HCT116 (cell line): Measurements from ENCODE around the gene NBAS. TPM values are rescaled to one million over a fixed set of nuclear protein-coding genes. Genes with fewer than 3 reads are reported as not detected.

Source experiments
- ATAC-seq: fragments of 200-7000 bp; cut with Tn5 transposase; 2 replicates; pipeline ENCODE4 v1.9.1; 2020; ENCODE audit warnings: mild to moderate bottlenecking, moderate library complexity
- BruUV-seq: library from RNA; stranded (reverse); fragments of 400-500 nt; replicated peaks from 2 replicates; lab custom pipeline; 2021; lab: Mats Ljungman, UMichigan
- CTCF ChIA-PET: fragments of 300-600 bp; sonication (Branson Sonifier 250); formaldehyde crosslinking; loops from one replicate; lab custom pipeline; 2021; ENCODE audit warnings: antibody characterized with exemption; lab: Charles Lee
- POLR2A ChIA-PET: fragments of 300-600, 350-600 bp; sonication (Branson Sonifier 250); formaldehyde crosslinking; loops from one replicate; lab custom pipeline; 2021; ENCODE audit warnings: antibody characterized with exemption; lab: Charles Lee
- RAD21 ChIA-PET, 2 experiments: fragments of 300-600 bp; sonication (Branson Sonifier 250); formaldehyde crosslinking; loops; one replicate each; lab custom pipeline; 2023; ENCODE audit warnings: low total read pairs in 2 of 2; ENCODE audit not compliant: uncharacterized antibody in 2 of 2, unreplicated experiment in 2 of 2, low non-redundant PET in 1 of 2; lab: Charles Lee
- DNase-seq: peaks from one replicate; pipeline ENCODE4 v3.0.0-alpha.2; 2010; ENCODE audit warnings: low read depth, low spot score
- H2AFZ ChIP-seq: fragments of 200-600 bp; shearing (Covaris generic), sonication (generic); 2 replicates; pipeline ENCODE4 v1.6.1; 2017; ENCODE audit warnings: low read depth, mixed run types, mixed read lengths, antibody characterized with exemption, low read length; ENCODE audit not compliant: poor library complexity, severe bottlenecking
- H3K27ac ChIP-seq: 2 replicates; pipeline ENCODE4 v1.5.1; 2012; ENCODE audit warnings: low read depth, low read length
- H3K27me3 ChIP-seq: fragments of 200-600 bp; sonication (generic); 2 replicates; pipeline ENCODE4 v1.6.1; 2016; ENCODE audit warnings: mixed run types, low read length, mixed read lengths; ENCODE audit not compliant: insufficient read depth
- H3K36me3 ChIP-seq, 2 experiments: fragments of 200-500 bp in 1 of 2; fragments of 200-600 bp in 1 of 2; sonication (Bioruptor generic) in 1 of 2; sonication (generic) in 1 of 2; 2 replicates each; pipeline versions ENCODE4 v1.5.1 to v1.6.1; 2014 to 2016; ENCODE audit warnings: low read length in 2 of 2, inconsistent platforms in 1 of 2, mixed read lengths in 1 of 2, mixed run types in 1 of 2; ENCODE audit not compliant: insufficient read depth in 2 of 2, control insufficient read depth in 1 of 2
- H3K4me1 ChIP-seq, 2 experiments: fragments of 200-600 bp in 1 of 2; sonication (generic) in 1 of 2; 2 replicates each; pipeline versions ENCODE4 v1.5.1 to v1.6.1; 2012 to 2017; ENCODE audit warnings: low read length in 2 of 2, inconsistent platforms in 1 of 2, mild to moderate bottlenecking in 1 of 2, mixed read lengths in 1 of 2, mixed run types in 1 of 2, moderate library complexity in 1 of 2; ENCODE audit not compliant: insufficient read depth in 2 of 2, control insufficient read depth in 1 of 2
- H3K4me2 ChIP-seq: fragments of 200-600 bp; sonication (generic); 2 replicates; pipeline ENCODE4 v1.6.1; 2017; ENCODE audit warnings: mixed run types, low read length, mixed read lengths
- H3K4me3 ChIP-seq, 2 experiments: fragments of 200-600 bp in 1 of 2; sonication (generic) in 1 of 2; replicated peaks in 1 of 2; 2 replicates each; pipeline ENCODE4 v1.5.1; 2011 to 2016; ENCODE audit warnings: low read length in 2 of 2, control low read depth in 1 of 2, low read depth in 1 of 2, mild to moderate bottlenecking in 1 of 2, mixed read lengths in 1 of 2, mixed run types in 1 of 2
- H3K79me2 ChIP-seq: fragments of 200-600 bp; sonication (generic); 2 replicates; pipeline ENCODE4 v1.6.1; 2017; ENCODE audit warnings: mild to moderate bottlenecking, mixed run types, low read length, moderate library complexity, mixed read lengths; ENCODE audit not compliant: insufficient read depth
- H3K9ac ChIP-seq: fragments of 200-600 bp; sonication (generic); 2 replicates; pipeline ENCODE4 v1.6.1; 2016; ENCODE audit warnings: low read length, mixed read lengths
- H3K9me2 ChIP-seq: fragments of 200-600 bp; sonication (generic), shearing (Covaris generic); 2 replicates; pipeline ENCODE4 v1.6.1; 2017; ENCODE audit warnings: mixed run types, mild to moderate bottlenecking, moderate library complexity; ENCODE audit not compliant: insufficient read depth
- H3K9me3 ChIP-seq, 2 experiments: fragments of 200-500 bp in 1 of 2; fragments of 200-600 bp in 1 of 2; sonication (Bioruptor generic) in 1 of 2; sonication (generic) in 1 of 2; 2 replicates each; pipeline ENCODE4 v1.6.1; 2014 to 2017; ENCODE audit warnings: low read length in 2 of 2, mixed read lengths in 2 of 2, inconsistent platforms in 1 of 2, low read depth in 1 of 2, mild to moderate bottlenecking in 1 of 2, mixed run types in 1 of 2, moderate library complexity in 1 of 2; ENCODE audit not compliant: control insufficient read depth in 1 of 2, insufficient read depth in 1 of 2
- H4K20me1 ChIP-seq: fragments of 200-600 bp; sonication (generic), shearing (Covaris generic); 2 replicates; pipeline ENCODE4 v1.6.1; 2017; ENCODE audit warnings: mixed run types, mild to moderate bottlenecking, moderate library complexity; ENCODE audit not compliant: insufficient read depth
- EGR1 ChIP-seq: IDR thresholded peaks from 2 replicates; pipeline ENCODE4 v1.6.1; 2012; ENCODE audit warnings: low read depth
- EZH2 ChIP-seq: fragments of 200-600 bp; sonication (generic); IDR thresholded peaks from 2 replicates; pipeline ENCODE4 v1.6.1; 2017; ENCODE audit warnings: antibody characterized with exemption, mixed run types
- FOSL1 ChIP-seq: IDR thresholded peaks from 2 replicates; pipeline ENCODE4 v1.6.1; 2012; ENCODE audit warnings: low read depth
- JUND ChIP-seq: IDR thresholded peaks from 2 replicates; pipeline ENCODE4 v1.6.1; 2012
- POLR2AphosphoS5 ChIP-seq: IDR thresholded peaks from 2 replicates; pipeline ENCODE4 v1.6.1; 2011; ENCODE audit warnings: mild to moderate bottlenecking, low read depth, low read length, moderate library complexity
- RAD21 ChIP-seq: IDR thresholded peaks from 2 replicates; pipeline ENCODE4 v1.6.1; 2012; ENCODE audit warnings: low read depth, mild to moderate bottlenecking
- SP1 ChIP-seq: IDR thresholded peaks from 2 replicates; pipeline ENCODE4 v1.6.1; 2012; ENCODE audit warnings: low read depth
- YY1 ChIP-seq: IDR thresholded peaks from 2 replicates; pipeline ENCODE4 v1.6.1; 2011; ENCODE audit warnings: low read length, low read depth, moderate library complexity, mild to moderate bottlenecking; ENCODE audit not compliant: insufficient replicate concordance; ENCODE audit errors: extremely low read depth
- ZFX ChIP-seq: fragments of 450-650 bp; IDR thresholded peaks from 2 replicates; pipeline ENCODE4 v1.6.1; 2017
- intact Hi-C: fragments of 100-400 bp; cut with micrococcal nuclease; formaldehyde crosslinking; loops from 2 replicates; pipeline ENCODE4 v1.10.0; 2022
- total RNA-seq: library from RNA; stranded (reverse); gene quantifications from one replicate; pipeline ENCODE4 v1.2.1, GENCODE V29; 2021; ENCODE audit not compliant: unreplicated experiment
- TF ChIP-seq, protein P1 (sequence below), 3 experiments: fragments of 200-600 bp in 1 of 3; sonication (generic) in 1 of 3; IDR thresholded peaks in 2 of 3; conservative IDR thresholded peaks in 1 of 3; 2 replicates each; pipeline ENCODE4 v1.5.1; 2012 to 2017; ENCODE audit warnings: low read depth in 2 of 3, low read length in 2 of 3, antibody characterized with exemption in 1 of 3, borderline replicate concordance in 1 of 3, control low read depth in 1 of 3, mild to moderate bottlenecking in 1 of 3, mixed read lengths in 1 of 3, mixed run types in 1 of 3, moderate library complexity in 1 of 3; ENCODE audit not compliant: insufficient read depth in 1 of 3
- TF ChIP-seq, protein P2 (sequence below): IDR thresholded peaks from 2 replicates; pipeline ENCODE4 v1.6.1; 2012; ENCODE audit warnings: low read depth
- TF ChIP-seq, protein P3 (sequence below): IDR thresholded peaks from 2 replicates; pipeline ENCODE4 v1.6.1; 2012

NBAS gene
- total RNA-seq, 1 experiment from 2014 or later = 32.8 TPM

DNA sequence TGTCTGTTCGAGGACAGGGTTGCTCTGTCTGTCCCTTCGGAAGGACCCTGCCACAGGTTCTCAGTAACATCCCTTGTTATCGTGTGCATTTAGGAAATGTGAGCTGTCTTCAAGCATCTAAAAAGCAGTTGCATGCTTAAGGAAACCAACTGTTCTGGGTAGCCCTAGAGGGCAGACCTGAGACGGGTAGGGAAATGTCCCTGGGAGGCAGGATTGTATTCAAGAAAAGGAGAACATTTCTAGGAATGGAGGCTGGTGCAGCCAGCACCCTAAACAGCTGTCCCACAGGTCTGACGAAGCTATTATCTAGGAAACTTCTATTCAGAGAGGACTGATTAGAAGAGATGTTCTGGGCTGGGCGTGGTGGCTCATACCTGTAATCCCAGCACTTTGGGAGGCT is 414.2 kb downstream of the NBAS start:
- Histone ChIP-seq H3K27me3 (0 out of 2 replicates have a peak, but pooled peaks cover 4% of the 10 kb centered on the region), H3K9ac (no peak overlapping the region), H3K36me3 (no peaks in the 10 kb centered on the region), H3K4me1 (no peaks in the 10 kb centered on the region), H2AFZ (no peak overlapping the region), H3K9me2 (no peaks in the 10 kb centered on the region), H3K4me2 (no peak overlapping the region), H3K9me3 (no peaks in the 10 kb centered on the region), H3K27ac (no peak overlapping the region), H3K4me3 (no peak overlapping the region), H3K79me2 (no peaks in the 10 kb centered on the region), H4K20me1 (no peaks in the 10 kb centered on the region)
- ChIA-PET RAD21 (no interaction called here), POLR2A (no interaction called here), CTCF (no interaction called here)
- peak; percentile 59 for ATAC-seq
- no peak for DNase-seq
- BruUV-seq = no TSS peak
- intact Hi-C loops = no loop called here
- peak; percentile 28; the same call in 1 of the 2 replicates for TF ChIP-seq RAD21
- TF ChIP-seq, protein P1, sequence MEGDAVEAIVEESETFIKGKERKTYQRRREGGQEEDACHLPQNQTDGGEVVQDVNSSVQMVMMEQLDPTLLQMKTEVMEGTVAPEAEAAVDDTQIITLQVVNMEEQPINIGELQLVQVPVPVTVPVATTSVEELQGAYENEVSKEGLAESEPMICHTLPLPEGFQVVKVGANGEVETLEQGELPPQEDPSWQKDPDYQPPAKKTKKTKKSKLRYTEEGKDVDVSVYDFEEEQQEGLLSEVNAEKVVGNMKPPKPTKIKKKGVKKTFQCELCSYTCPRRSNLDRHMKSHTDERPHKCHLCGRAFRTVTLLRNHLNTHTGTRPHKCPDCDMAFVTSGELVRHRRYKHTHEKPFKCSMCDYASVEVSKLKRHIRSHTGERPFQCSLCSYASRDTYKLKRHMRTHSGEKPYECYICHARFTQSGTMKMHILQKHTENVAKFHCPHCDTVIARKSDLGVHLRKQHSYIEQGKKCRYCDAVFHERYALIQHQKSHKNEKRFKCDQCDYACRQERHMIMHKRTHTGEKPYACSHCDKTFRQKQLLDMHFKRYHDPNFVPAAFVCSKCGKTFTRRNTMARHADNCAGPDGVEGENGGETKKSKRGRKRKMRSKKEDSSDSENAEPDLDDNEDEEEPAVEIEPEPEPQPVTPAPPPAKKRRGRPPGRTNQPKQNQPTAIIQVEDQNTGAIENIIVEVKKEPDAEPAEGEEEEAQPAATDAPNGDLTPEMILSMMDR (IDR thresholded peaks at IDR 0.05 in 2 of 3, conservative IDR thresholded peaks at IDR 0.05 in 1 of 3; ENCODE audit: borderline replicate concordance in 1 of 3, insufficient read depth in 1 of 3, low read depth in 2 of 3, low read length in 2 of 3) = peak in 1 of 3 experiments; percentile 8; a peak in 1 of 6 replicates
- no peak for TF ChIP-seq POLR2AphosphoS5

DNA sequence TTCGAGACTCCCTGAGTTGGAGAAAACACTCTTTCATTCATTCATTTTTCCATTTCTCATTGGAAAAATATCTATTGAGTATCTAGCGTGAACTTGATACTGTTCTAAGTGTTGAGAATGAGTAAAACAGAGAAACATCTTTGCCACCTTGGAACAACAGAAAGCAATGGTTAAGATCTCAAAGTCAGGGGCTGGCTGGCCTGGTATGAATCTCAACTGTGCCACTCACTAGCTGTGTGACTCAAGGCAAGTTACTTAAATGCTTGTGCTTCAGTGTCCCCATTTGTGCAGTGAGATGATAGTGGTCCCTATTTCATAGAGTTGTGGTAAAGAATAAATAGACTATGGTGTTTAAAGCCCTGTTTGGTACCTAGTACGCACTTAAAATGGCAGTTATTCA is 415.2 kb downstream of the NBAS start:
- Histone ChIP-seq H3K27ac (no peak overlapping the region), H3K4me1 (no peaks in the 10 kb centered on the region), H3K9me2 (no peaks in the 10 kb centered on the region), H3K9me3 (no peaks in the 10 kb centered on the region), H3K4me3 (no peak overlapping the region), H4K20me1 (no peaks in the 10 kb centered on the region), H3K27me3 (0 out of 2 replicates have a peak, but pooled peaks cover 4% of the 10 kb centered on the region), H3K36me3 (no peaks in the 10 kb centered on the region), H2AFZ (no peak overlapping the region), H3K79me2 (no peaks in the 10 kb centered on the region), H3K9ac (no peak overlapping the region), H3K4me2 (no peak overlapping the region)
- ATAC-seq (no peak), DNase-seq (no peak)
- ChIA-PET CTCF (no interaction called here), RAD21 (no interaction called here), POLR2A (interaction anchor here (0.6 kb wide), 1 partner anchor 348 kb away, joined by 3 read pairs; no protein-coding TSS in a partner anchor)
- no TSS peak for BruUV-seq
- intact Hi-C loops = no loop called here
- TF ChIP-seq, protein P1 (IDR thresholded peaks at IDR 0.05 in 2 of 3, conservative IDR thresholded peaks at IDR 0.05 in 1 of 3; ENCODE audit: borderline replicate concordance in 1 of 3, insufficient read depth in 1 of 3, low read depth in 2 of 3, low read length in 2 of 3) = no peak
- TF ChIP-seq, protein P2, sequence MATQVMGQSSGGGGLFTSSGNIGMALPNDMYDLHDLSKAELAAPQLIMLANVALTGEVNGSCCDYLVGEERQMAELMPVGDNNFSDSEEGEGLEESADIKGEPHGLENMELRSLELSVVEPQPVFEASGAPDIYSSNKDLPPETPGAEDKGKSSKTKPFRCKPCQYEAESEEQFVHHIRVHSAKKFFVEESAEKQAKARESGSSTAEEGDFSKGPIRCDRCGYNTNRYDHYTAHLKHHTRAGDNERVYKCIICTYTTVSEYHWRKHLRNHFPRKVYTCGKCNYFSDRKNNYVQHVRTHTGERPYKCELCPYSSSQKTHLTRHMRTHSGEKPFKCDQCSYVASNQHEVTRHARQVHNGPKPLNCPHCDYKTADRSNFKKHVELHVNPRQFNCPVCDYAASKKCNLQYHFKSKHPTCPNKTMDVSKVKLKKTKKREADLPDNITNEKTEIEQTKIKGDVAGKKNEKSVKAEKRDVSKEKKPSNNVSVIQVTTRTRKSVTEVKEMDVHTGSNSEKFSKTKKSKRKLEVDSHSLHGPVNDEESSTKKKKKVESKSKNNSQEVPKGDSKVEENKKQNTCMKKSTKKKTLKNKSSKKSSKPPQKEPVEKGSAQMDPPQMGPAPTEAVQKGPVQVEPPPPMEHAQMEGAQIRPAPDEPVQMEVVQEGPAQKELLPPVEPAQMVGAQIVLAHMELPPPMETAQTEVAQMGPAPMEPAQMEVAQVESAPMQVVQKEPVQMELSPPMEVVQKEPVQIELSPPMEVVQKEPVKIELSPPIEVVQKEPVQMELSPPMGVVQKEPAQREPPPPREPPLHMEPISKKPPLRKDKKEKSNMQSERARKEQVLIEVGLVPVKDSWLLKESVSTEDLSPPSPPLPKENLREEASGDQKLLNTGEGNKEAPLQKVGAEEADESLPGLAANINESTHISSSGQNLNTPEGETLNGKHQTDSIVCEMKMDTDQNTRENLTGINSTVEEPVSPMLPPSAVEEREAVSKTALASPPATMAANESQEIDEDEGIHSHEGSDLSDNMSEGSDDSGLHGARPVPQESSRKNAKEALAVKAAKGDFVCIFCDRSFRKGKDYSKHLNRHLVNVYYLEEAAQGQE = no peak
- TF ChIP-seq YY1 (no peak), POLR2AphosphoS5 (no peak), JUND (no peak), FOSL1 (no peak), EGR1 (no peak), SP1 (no peak), EZH2 (no peak), ZFX (no peak)
- TF ChIP-seq, protein P3, sequence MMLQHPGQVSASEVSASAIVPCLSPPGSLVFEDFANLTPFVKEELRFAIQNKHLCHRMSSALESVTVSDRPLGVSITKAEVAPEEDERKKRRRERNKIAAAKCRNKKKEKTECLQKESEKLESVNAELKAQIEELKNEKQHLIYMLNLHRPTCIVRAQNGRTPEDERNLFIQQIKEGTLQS = no peak
